ENCODE results near the gene CBFA2T2.

- no peak for TF ChIP-seq POLR2A (IDR thresholded peaks at IDR 0.05)
- TF ChIP-seq CTCF (IDR thresholded peaks at IDR 0.05) = no peak
- TF ChIP-seq POLR2AphosphoS5 (IDR thresholded peaks at IDR 0.05) = no peak
- TF ChIP-seq EP300 (IDR thresholded peaks at IDR 0.05) = no peak
Observed at GRCh38 chr20:33650753-33651561, 161.1 kb downstream of the CBFA2T2 start.

Measured in stomach (tissue), 4 donors.